Lung (tissue), 12 donors: ENCODE measurements around the gene ZFR. TPM values are rescaled to one million over a fixed set of nuclear protein-coding genes. Genes with fewer than 3 reads are reported as not detected.
"Not testable (repeated sequence)": the region's sequence is repeated elsewhere in the genome, so short reads cannot be mapped to it uniquely, and the experiment has no call there.

Experiments used
- ATAC-seq: fragments of 200-7000 bp; cut with Tn5 transposase; one replicate; pipeline ENCODE4 v1.9.1; 2020; ENCODE audit warnings: moderate number of reproducible peaks; ENCODE audit not compliant: insufficient read depth, low FRiP score
- DNase-seq, 3 donors: peaks; one replicate each; pipeline ENCODE4 v3.0.0-alpha.2; 2013 to 2017
- H3K27ac ChIP-seq, 2 donors: one replicate each; pipeline ENCODE4 v1.5.1; 2013; ENCODE audit warnings: mild to moderate bottlenecking in 2 of 2, moderate library complexity in 2 of 2, control low read depth in 1 of 2, inconsistent platforms in 1 of 2, low read depth in 1 of 2, low read length in 1 of 2
- H3K27me3 ChIP-seq, 3 donors: one replicate each; pipeline ENCODE4 v1.5.1; 2013; ENCODE audit warnings: low read length in 2 of 3; ENCODE audit not compliant: control insufficient read depth in 3 of 3, insufficient read depth in 3 of 3
- H3K36me3 ChIP-seq, 4 donors: one replicate each; pipeline ENCODE4 v1.5.1; 2013; ENCODE audit warnings: low read length in 4 of 4, mild to moderate bottlenecking in 1 of 4, moderate library complexity in 1 of 4; ENCODE audit not compliant: control insufficient read depth in 4 of 4, insufficient read depth in 4 of 4
- H3K4me1 ChIP-seq, 5 donors: one replicate each; pipeline ENCODE4 v1.5.1; 2013; ENCODE audit warnings: low read length in 5 of 5, mild to moderate bottlenecking in 2 of 5, moderate library complexity in 1 of 5; ENCODE audit not compliant: control insufficient read depth in 5 of 5, insufficient read depth in 5 of 5
- H3K4me3 ChIP-seq: one replicate; pipeline ENCODE4 v1.5.1; 2013; ENCODE audit warnings: mild to moderate bottlenecking, control low read depth, moderate library complexity
- H3K9ac ChIP-seq, 2 donors: one replicate each; pipeline ENCODE4 v1.5.1; 2013; ENCODE audit warnings: low read length in 2 of 2, control low read depth in 1 of 2; ENCODE audit not compliant: insufficient read depth in 1 of 2
- H3K9me3 ChIP-seq, 4 donors: one replicate each; pipeline ENCODE4 v1.5.1; 2013; ENCODE audit warnings: low read length in 3 of 4, mild to moderate bottlenecking in 1 of 4, moderate library complexity in 1 of 4; ENCODE audit not compliant: control insufficient read depth in 4 of 4, insufficient read depth in 3 of 4
- CTCF ChIP-seq: IDR thresholded peaks from 2 replicates; pipeline ENCODE4 v1.5.1; 2012; ENCODE audit warnings: mild to moderate bottlenecking; ENCODE audit errors: control extremely low read depth, extremely low read depth
- WGBS, 2 donors: extraction: QIAGEN DNeasy Blood & Tissue Kit; methylation state at CpG; one replicate each; pipeline ENCODE4 v1.1.7; 2013; 5-methylcytosine and 5-hydroxymethylcytosine counted together
- polyA plus RNA-seq, 2 donors: library from polyadenylated mRNA; stranded (reverse); fragments of 200-250 nt; gene quantifications; one replicate each; pipeline ENCODE4 v1.2.1, GENCODE V29; 2013
- total RNA-seq, 2 donors: library from RNA; depleted of rRNA in 1 of 2; stranded (reverse); fragments of >200 nt in 1 of 2; gene quantifications; one replicate each; pipeline ENCODE4 v1.2.1, GENCODE V29; 2014 to 2021
- donor health status: control.
- donor health status: control.
- donor health status: Bipolar disorder and iron deficiency.
- donor health status: healthy.
- donor health status: DM: yes; HTN: yes; CAD: no.

ZFR gene
- total and polyA plus RNA-seq, 4 donors = 23.0 to 91.8 (median 37.9) TPM

- Histone ChIP-seq H3K4me3 (no peak overlapping the region), H3K9ac (no peak overlapping the region), H3K27me3 (no peaks in the 10 kb centered on the region), H3K36me3 (peaks cover 0 to 2% (median 0%) of the 10 kb centered on the region in 4 donors), H3K4me1 (peaks cover 0 to 6% (median 5%) of the 10 kb centered on the region in 5 donors), H3K27ac (no peak overlapping the region), H3K9me3 (no peaks in the 10 kb centered on the region)
- no peak for ATAC-seq
- no peak for TF ChIP-seq CTCF
- 29 to 43% methylated on average over 1 of the region's 1 CpG for WGBS, 2 donors
- no peak for DNase-seq
Measured at GRCh38 chr5:32434221-32434620, 10.3 kb downstream of the ZFR start.

- peaks cover 0 to 6% (median 0%) of the 10 kb centered on the region in 5 donors for H3K4me1 ChIP-seq
- TF ChIP-seq CTCF = no peak
- no peak overlapping the region for H3K9ac ChIP-seq
- H3K36me3 ChIP-seq = peaks cover 0 to 6% (median 4%) of the 10 kb centered on the region in 4 donors
- H3K27me3 ChIP-seq = no peaks in the 10 kb centered on the region
- WGBS, 2 donors = 79 to 91% methylated on average over 3 of the region's 3 CpGs
- ATAC-seq (no peak), DNase-seq (no peak)
- no peak overlapping the region for H3K27ac ChIP-seq
- no peaks in the 10 kb centered on the region for H3K9me3 ChIP-seq
- no peak overlapping the region for H3K4me3 ChIP-seq
Measured at GRCh38 chr5:32432633-32433032, 11.9 kb downstream of the ZFR start.

DNA sequence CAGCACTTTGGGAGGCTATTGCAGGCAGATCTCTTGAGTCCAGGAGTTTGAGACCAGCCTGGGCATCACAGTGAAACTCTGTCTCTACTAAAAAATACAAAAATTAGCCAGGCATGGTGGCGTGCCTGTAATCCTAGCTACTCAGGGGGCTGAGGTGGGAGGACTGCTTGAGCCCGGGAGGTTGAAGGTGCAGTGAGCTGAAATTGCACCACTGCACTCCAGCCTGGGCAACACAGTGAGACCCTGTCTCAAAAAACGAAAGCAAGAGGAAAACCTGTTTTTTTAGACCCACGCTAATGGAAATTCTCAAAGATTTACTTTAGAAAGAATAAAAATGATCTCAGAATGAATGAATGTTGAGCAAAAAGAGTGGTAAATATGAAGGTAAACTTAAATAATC, 13.7 kb downstream of the ZFR start:
- not testable (repeated sequence) for H3K9ac ChIP-seq, H3K4me3 ChIP-seq, H3K4me1 ChIP-seq, ATAC-seq, H3K9me3 ChIP-seq, H3K36me3 ChIP-seq, H3K27ac ChIP-seq, DNase-seq, H3K27me3 ChIP-seq
- WGBS, 2 donors = 95% methylated on average over 4 of the region's 4 CpGs

DNA sequence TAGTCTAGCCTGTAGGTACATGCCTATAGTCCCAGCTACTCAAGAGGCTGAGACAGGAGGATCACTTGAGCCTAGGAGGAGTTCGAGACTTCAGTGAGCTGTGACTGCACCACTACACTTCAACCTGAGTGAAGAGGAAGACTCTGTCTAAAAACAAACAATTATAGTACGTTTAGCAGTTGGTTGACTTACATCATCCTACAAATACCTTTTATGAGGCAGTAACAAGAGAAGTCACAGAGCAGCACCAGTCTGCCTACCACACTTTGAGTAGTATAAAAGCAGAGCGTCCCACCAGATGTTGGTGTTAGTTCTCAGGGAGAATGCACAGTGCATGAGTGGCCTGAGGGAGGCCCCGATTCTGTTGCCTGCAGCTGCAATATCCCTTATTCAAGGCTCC, 16.1 kb downstream of the ZFR start:
- Histone ChIP-seq H3K9me3 (peaks cover 0 to 4% (median 0%) of the 10 kb centered on the region in 4 donors), H3K4me1 (peaks cover 0 to 5% (median 0%) of the 10 kb centered on the region in 5 donors), H3K27ac (no peak overlapping the region), H3K36me3 (peaks cover 0 to 9% (median 9%) of the 10 kb centered on the region in 4 donors), H3K27me3 (no peaks in the 10 kb centered on the region), H3K4me3 (no peak overlapping the region), H3K9ac (no peak overlapping the region)
- 82 to 91% methylated on average over 4 of the region's 4 CpGs for WGBS, 2 donors
- no peak for TF ChIP-seq CTCF
- DNase-seq = no peak
- peak; percentile 62 for ATAC-seq
